Neural cell (in vitro differentiated cells): ENCODE results near the gene OVCA2. TPM values are rescaled to one million over a fixed set of nuclear protein-coding genes. Genes with fewer than 3 reads are reported as not detected.
A peak's percentile ranks its signal among the peaks of the same experiment; 100 is the strongest.

Experiments
- H2AFZ ChIP-seq: fragments of 200-600, 300-800 bp; sonication (generic), shearing (Covaris generic); 2 replicates; pipeline ENCODE4 v1.6.0; 2014; ENCODE audit warnings: low read depth, mild to moderate bottlenecking, antibody characterized with exemption, low read length, moderate library complexity
- H3F3A ChIP-seq: fragments of 200-600 bp; shearing (Covaris generic); 2 replicates; pipeline ENCODE4 v1.6.1; 2016; ENCODE audit warnings: mild to moderate bottlenecking, moderate library complexity, mixed read lengths, antibody characterized with exemption, low read length; ENCODE audit not compliant: insufficient read depth, poor library complexity, severe bottlenecking
- H3K27ac ChIP-seq: fragments of 200-600, 300-800 bp; sonication (generic), shearing (Covaris generic); 2 replicates; pipeline ENCODE4 v1.5.1; 2014; ENCODE audit warnings: mild to moderate bottlenecking, low read length, moderate library complexity
- H3K27me3 ChIP-seq: fragments of 300-800, 200-600 bp; sonication (generic), shearing (Covaris generic); 2 replicates; pipeline ENCODE4 v1.6.0; 2014; ENCODE audit warnings: mild to moderate bottlenecking, low read depth, low read length, moderate library complexity; ENCODE audit not compliant: insufficient read depth
- H3K36me3 ChIP-seq: fragments of 300-800, 200-600 bp; sonication (generic), shearing (Covaris generic); 2 replicates; pipeline ENCODE4 v1.5.1; 2014; ENCODE audit warnings: mild to moderate bottlenecking, antibody characterized with exemption, low read length, moderate library complexity; ENCODE audit not compliant: insufficient read depth
- H3K4me2 ChIP-seq: fragments of 300-800, 200-600 bp; sonication (generic), shearing (Covaris generic); 2 replicates; pipeline ENCODE4 v1.6.0; 2014; ENCODE audit warnings: mild to moderate bottlenecking, low read length
- H3K4me3 ChIP-seq: fragments of 300-800, 200-600 bp; sonication (generic), shearing (Covaris generic); 2 replicates; pipeline ENCODE4 v1.5.1; 2014; ENCODE audit warnings: mild to moderate bottlenecking, low read length, moderate library complexity
- H3K79me2 ChIP-seq: fragments of 200-600 bp; shearing (Covaris generic); replicated peaks from 2 replicates; pipeline ENCODE4 v1.6.0; 2014; ENCODE audit warnings: mild to moderate bottlenecking, low read length, moderate library complexity; ENCODE audit not compliant: insufficient read depth
- H3K9ac ChIP-seq: fragments of 300-800, 200-600 bp; sonication (generic), shearing (Covaris generic); 2 replicates; pipeline ENCODE4 v1.6.1; 2016; ENCODE audit warnings: mild to moderate bottlenecking, low read length, mixed read lengths
- H3K9me2 ChIP-seq: fragments of 200-600 bp; shearing (Covaris generic); 2 replicates; pipeline ENCODE4 v1.6.1; 2016; ENCODE audit warnings: mild to moderate bottlenecking, low read length, mixed read lengths; ENCODE audit not compliant: insufficient read depth
- H3K9me3 ChIP-seq: fragments of 200-600, 300-800 bp; sonication (generic), shearing (Covaris generic); 2 replicates; pipeline ENCODE4 v1.6.1; 2016; ENCODE audit warnings: mild to moderate bottlenecking, mixed run types, low read length, moderate library complexity, mixed read lengths
- H4K20me1 ChIP-seq: fragments of 200-600 bp; shearing (Covaris generic); 2 replicates; pipeline ENCODE4 v1.6.1; 2016; ENCODE audit warnings: mild to moderate bottlenecking, mixed run types; ENCODE audit not compliant: insufficient read depth
- CTCF ChIP-seq: fragments of 450-650 bp; IDR thresholded peaks from 2 replicates; pipeline ENCODE4 v1.5.1; 2014; ENCODE audit warnings: antibody characterized with exemption, mild to moderate bottlenecking, moderate library complexity; ENCODE audit not compliant: poor library complexity, severe bottlenecking
- EP300 ChIP-seq: fragments of 450-650 bp; conservative IDR thresholded peaks from 2 replicates; pipeline ENCODE4 v1.6.1; 2014; ENCODE audit warnings: antibody characterized with exemption, mild to moderate bottlenecking, moderate library complexity; ENCODE audit not compliant: poor library complexity, severe bottlenecking
- EZH2 ChIP-seq: fragments of 200-600, 300-800 bp; shearing (Covaris generic), sonication (generic); IDR thresholded peaks from 2 replicates; pipeline ENCODE4 v1.6.1; 2014; ENCODE audit warnings: antibody characterized with exemption, low read length, borderline replicate concordance, mild to moderate bottlenecking; ENCODE audit not compliant: insufficient read depth, poor library complexity, severe bottlenecking
- MXI1 ChIP-seq: fragments of 450-650 bp; conservative IDR thresholded peaks from 2 replicates; pipeline ENCODE4 v1.6.1; 2014; ENCODE audit warnings: antibody characterized with exemption, mild to moderate bottlenecking; ENCODE audit not compliant: poor library complexity, severe bottlenecking
- POLR2AphosphoS5 ChIP-seq: IDR thresholded peaks from 2 replicates; pipeline ENCODE4 v1.6.1; 2012
- RAD21 ChIP-seq: fragments of 450-650 bp; conservative IDR thresholded peaks from 2 replicates; pipeline ENCODE4 v1.6.1; 2014; ENCODE audit warnings: antibody characterized with exemption, mild to moderate bottlenecking, moderate library complexity
- REST ChIP-seq: IDR thresholded peaks from 2 replicates; pipeline ENCODE4 v1.6.1; 2012; ENCODE audit warnings: borderline replicate concordance
- SMC3 ChIP-seq: fragments of 450-650 bp; conservative IDR thresholded peaks from 2 replicates; pipeline ENCODE4 v1.6.1; 2014; ENCODE audit warnings: antibody characterized with exemption, mild to moderate bottlenecking, moderate library complexity; ENCODE audit not compliant: poor library complexity
- TAF1 ChIP-seq: IDR thresholded peaks from 2 replicates; pipeline ENCODE4 v1.6.1; 2012; ENCODE audit warnings: low read depth
- polyA plus RNA-seq: library from polyadenylated mRNA; depleted of rRNA; stranded (reverse); fragments of >200 nt; gene quantifications from 2 replicates; pipeline ENCODE4 v1.2.3, GENCODE V29; 2014

OVCA2 gene
- polyA plus RNA-seq, 1 donor from 2014 or later, result 54.4 TPM

GRCh38 chr17:2054512-2055291 lies 12.9 kb downstream of the OVCA2 start, which contains the start of gene HIC1:
Gene HIC1, plus strand, starts transcription at chr17:2055103. Its CDS starts 1,588 bp downstream, at chr17:2056691.
- H3K4me2 ChIP-seq, result no peak within 1 kb of the TSS
- H3K9me2 ChIP-seq, result no peaks in the 10 kb centered on the region
- H3K9ac ChIP-seq, result peak within 1 kb of the TSS; percentile 59
- TF ChIP-seq RAD21 (peak; percentile 80), MXI1 (peak; percentile 50), SMC3 (peak; percentile 87), EP300 (no peak), REST (no peak), CTCF (peak; percentile 90)
- peak within 1 kb of the TSS; percentile 64 for H3K4me3 ChIP-seq
- no peaks in the 10 kb centered on the region for H3K79me2 ChIP-seq
- peaks cover 5% of the 10 kb centered on the region for H3K9me3 ChIP-seq
- no peak within 1 kb of the TSS for H3K27ac ChIP-seq
- H3K27me3 ChIP-seq, result peaks cover 74% of the 10 kb centered on the region
- no peaks in the 10 kb centered on the region for H4K20me1 ChIP-seq
- no peaks in the 10 kb centered on the region for H3K36me3 ChIP-seq
- H3F3A ChIP-seq, result no peaks in the 10 kb centered on the region
- H2AFZ ChIP-seq, result no peak within 1 kb of the TSS

- no peaks in the 10 kb centered on the region for H4K20me1 ChIP-seq
- H3F3A ChIP-seq, result no peaks in the 10 kb centered on the region
- no peaks in the 10 kb centered on the region for H3K36me3 ChIP-seq
- H3K9ac ChIP-seq, result peak overlapping the region; percentile 41
- H3K9me2 ChIP-seq, result no peaks in the 10 kb centered on the region
- H3K4me3 ChIP-seq, result peak overlapping the region; percentile 64
- TF ChIP-seq POLR2AphosphoS5 (no peak), CTCF (no peak), EZH2 (no peak), TAF1 (no peak), EP300 (no peak), SMC3 (no peak)
- H3K27ac ChIP-seq, result no peak overlapping the region
- no peak overlapping the region for H3K4me2 ChIP-seq
- H2AFZ ChIP-seq, result no peak overlapping the region
- H3K9me3 ChIP-seq, result peaks cover 5% of the 10 kb centered on the region
- H3K79me2 ChIP-seq, result no peaks in the 10 kb centered on the region
- H3K27me3 ChIP-seq, result peaks cover 82% of the 10 kb centered on the region
These were observed 13.7 kb downstream of the OVCA2 start for GRCh38 chr17:2055292-2056205.
